Breast epithelium (tissue), 4 donors: Measurements from ENCODE around the gene SMAD9. TPM values are rescaled to one million over a fixed set of nuclear protein-coding genes. Genes with fewer than 3 reads are reported as not detected.

ENCODE experiments used
- DNase-seq, 2 donors: peaks; one replicate each; pipeline ENCODE4 v3.0.0-alpha.2; 2019; ENCODE audit warnings: low spot score in 2 of 2
- H3K27ac ChIP-seq, 2 donors: fragments of 200-600 bp; sonication (generic) in 1 of 2; one replicate each; pipeline ENCODE4 v1.5.1; 2016 to 2019; ENCODE audit warnings: mild to moderate bottlenecking in 1 of 2
- H3K27me3 ChIP-seq, 2 donors: fragments of 200-600 bp; sonication (generic) in 1 of 2; one replicate each; pipeline versions ENCODE4 v1.5.1 to v1.6.0; 2017 to 2019; ENCODE audit warnings: control low read depth in 1 of 2, mild to moderate bottlenecking in 1 of 2
- H3K36me3 ChIP-seq: fragments of 200-600 bp; one replicate; pipeline ENCODE4 v1.5.1; 2019
- H3K4me1 ChIP-seq, 2 donors: fragments of 200-600 bp; sonication (generic); one replicate each; pipeline ENCODE4 v1.5.1; 2016 to 2019; ENCODE audit warnings: control low read depth in 1 of 2
- H3K4me3 ChIP-seq, 3 donors: fragments of 200-600 bp; sonication (generic); 1 replicate in 2 of 3; 2 replicates in 1 of 3; pipeline ENCODE4 v1.5.1; 2016 to 2019; ENCODE audit warnings: mild to moderate bottlenecking in 3 of 3, moderate library complexity in 2 of 3
- H3K9me3 ChIP-seq, 2 donors: fragments of 200-600 bp; sonication (generic) in 1 of 2; one replicate each; pipeline ENCODE4 v1.5.1; 2016 to 2019; ENCODE audit warnings: control low read depth in 1 of 2
- POLR2A ChIP-seq: fragments of 450-650 bp; IDR thresholded peaks from one replicate; pipeline ENCODE4 v1.6.1; 2016; ENCODE audit warnings: antibody characterized with exemption, mild to moderate bottlenecking, moderate library complexity
- POLR2AphosphoS5 ChIP-seq, 3 donors: sonication (generic); formaldehyde crosslinking; IDR thresholded peaks; one replicate each; pipeline ENCODE4 v1.6.1; 2017; ENCODE audit warnings: antibody characterized with exemption in 3 of 3
- intact Hi-C: fragments of 100-400 bp; cut with DNase I; formaldehyde crosslinking; loops from one replicate; pipeline ENCODE4 v1.15.1; 2023; ENCODE audit warnings: low total_unique reads
- total RNA-seq, 3 donors: library from RNA; depleted of rRNA; stranded (reverse); fragments of >200 nt; gene quantifications; one replicate each; pipeline ENCODE4 v1.1.0, GENCODE V29; 2016
- TF ChIP-seq, protein P1 (sequence below), 3 donors: fragments of 450-650 bp; IDR thresholded peaks; one replicate each; pipeline ENCODE4 v1.5.1; 2016 to 2017; ENCODE audit warnings: antibody characterized with exemption in 3 of 3, mild to moderate bottlenecking in 3 of 3, moderate library complexity in 3 of 3

SMAD9 gene
- total RNA-seq, 3 donors from 2014 or later: 5.3 to 7.5 (median 5.9) TPM

GRCh38 chr13:36950920-36951319 lies 30.9 kb upstream of the SMAD9 start:
- Histone ChIP-seq H3K27me3 (no peaks in the 10 kb centered on the region), H3K36me3 (no peaks in the 10 kb centered on the region), H3K27ac (no peak overlapping the region), H3K9me3 (no peaks in the 10 kb centered on the region), H3K4me1 (no peaks in the 10 kb centered on the region), H3K4me3 (no peak overlapping the region)
- no peak for DNase-seq
- TF ChIP-seq POLR2AphosphoS5 (IDR thresholded peaks at IDR 0.05): no peak
- TF ChIP-seq, protein P1, sequence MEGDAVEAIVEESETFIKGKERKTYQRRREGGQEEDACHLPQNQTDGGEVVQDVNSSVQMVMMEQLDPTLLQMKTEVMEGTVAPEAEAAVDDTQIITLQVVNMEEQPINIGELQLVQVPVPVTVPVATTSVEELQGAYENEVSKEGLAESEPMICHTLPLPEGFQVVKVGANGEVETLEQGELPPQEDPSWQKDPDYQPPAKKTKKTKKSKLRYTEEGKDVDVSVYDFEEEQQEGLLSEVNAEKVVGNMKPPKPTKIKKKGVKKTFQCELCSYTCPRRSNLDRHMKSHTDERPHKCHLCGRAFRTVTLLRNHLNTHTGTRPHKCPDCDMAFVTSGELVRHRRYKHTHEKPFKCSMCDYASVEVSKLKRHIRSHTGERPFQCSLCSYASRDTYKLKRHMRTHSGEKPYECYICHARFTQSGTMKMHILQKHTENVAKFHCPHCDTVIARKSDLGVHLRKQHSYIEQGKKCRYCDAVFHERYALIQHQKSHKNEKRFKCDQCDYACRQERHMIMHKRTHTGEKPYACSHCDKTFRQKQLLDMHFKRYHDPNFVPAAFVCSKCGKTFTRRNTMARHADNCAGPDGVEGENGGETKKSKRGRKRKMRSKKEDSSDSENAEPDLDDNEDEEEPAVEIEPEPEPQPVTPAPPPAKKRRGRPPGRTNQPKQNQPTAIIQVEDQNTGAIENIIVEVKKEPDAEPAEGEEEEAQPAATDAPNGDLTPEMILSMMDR (IDR thresholded peaks at IDR 0.05): no peak
- no peak for TF ChIP-seq POLR2A
- intact Hi-C loops: no loop called here

DNA sequence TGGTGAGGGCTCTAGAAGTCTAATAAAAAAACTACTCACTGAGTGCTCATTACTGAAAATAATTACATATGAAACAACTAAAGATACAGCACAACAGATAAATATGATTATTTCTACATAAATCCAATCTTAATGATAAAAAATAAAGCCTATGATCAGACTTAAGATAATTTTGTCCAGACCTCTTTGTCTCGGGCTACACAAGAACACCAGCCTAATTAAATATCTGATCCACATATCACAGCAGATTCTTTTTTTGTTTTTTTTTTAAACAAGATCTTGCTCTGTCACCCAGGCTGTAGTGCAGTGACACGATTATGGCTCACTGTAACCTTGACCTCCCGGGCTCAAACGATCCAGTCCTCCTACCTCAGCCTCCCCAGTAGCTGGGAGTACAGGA lies 30.3 kb upstream of the SMAD9 start:
- H3K4me1 ChIP-seq: no peaks in the 10 kb centered on the region
- intact Hi-C loops: no loop called here
- DNase-seq: no peak
- H3K36me3 ChIP-seq: no peaks in the 10 kb centered on the region
- no peak overlapping the region for H3K4me3 ChIP-seq
- no peak for TF ChIP-seq POLR2AphosphoS5 (IDR thresholded peaks at IDR 0.05)
- no peak for TF ChIP-seq POLR2A
- TF ChIP-seq, protein P1 (IDR thresholded peaks at IDR 0.05): no peak
- no peaks in the 10 kb centered on the region for H3K27me3 ChIP-seq
- no peaks in the 10 kb centered on the region for H3K9me3 ChIP-seq
- no peak overlapping the region for H3K27ac ChIP-seq

- H3K36me3 ChIP-seq: no peaks in the 10 kb centered on the region
- H3K27me3 ChIP-seq: no peaks in the 10 kb centered on the region
- no peaks in the 10 kb centered on the region for H3K4me1 ChIP-seq
These were observed 25.0 kb upstream of the SMAD9 start for GRCh38 chr13:36945078-36945477.

GRCh38 chr13:36925603-36926002 lies 5.6 kb upstream of the SMAD9 start:
- H3K27ac ChIP-seq: no peak overlapping the region
- TF ChIP-seq, protein P1 (IDR thresholded peaks at IDR 0.05): no peak
- TF ChIP-seq POLR2A: no peak
- TF ChIP-seq POLR2AphosphoS5 (IDR thresholded peaks at IDR 0.05): no peak
- no peak for DNase-seq
- intact Hi-C loops: no loop called here
- no peak overlapping the region for H3K4me3 ChIP-seq
- no peaks in the 10 kb centered on the region for H3K9me3 ChIP-seq
- H3K4me1 ChIP-seq: no peaks in the 10 kb centered on the region
- no peaks in the 10 kb centered on the region for H3K27me3 ChIP-seq
- no peaks in the 10 kb centered on the region for H3K36me3 ChIP-seq

More at GRCh38 chr13:36945078-36945477, 25.0 kb upstream of the SMAD9 start:
- DNase-seq: no peak
- H3K27ac ChIP-seq: no peak overlapping the region
- no peaks in the 10 kb centered on the region for H3K9me3 ChIP-seq
- TF ChIP-seq POLR2A (no peak), POLR2AphosphoS5 (IDR thresholded peaks at IDR 0.05) (no peak)
- TF ChIP-seq, protein P1 (IDR thresholded peaks at IDR 0.05): no peak
- intact Hi-C loops: no loop called here
- no peak overlapping the region for H3K4me3 ChIP-seq

DNA sequence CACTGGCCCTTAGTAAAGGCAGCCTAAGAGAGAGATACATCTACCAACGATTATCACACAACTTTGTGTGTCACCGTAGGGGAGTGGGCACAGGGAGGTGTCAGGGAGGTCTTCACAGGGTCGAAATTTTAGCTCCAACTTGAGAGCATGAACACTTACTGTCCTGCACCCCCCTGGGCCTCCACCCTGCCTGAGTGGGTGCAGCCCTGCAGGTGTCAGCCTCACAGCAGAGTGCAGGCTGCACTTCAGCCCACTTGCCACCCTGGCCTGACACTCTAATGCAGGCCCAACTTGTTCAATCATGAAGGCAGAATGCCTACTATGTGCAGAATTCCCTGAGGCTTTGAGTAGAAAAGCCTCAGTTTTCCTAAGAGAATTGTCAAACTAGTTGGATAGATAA lies 4.0 kb upstream of the SMAD9 start:
- Histone ChIP-seq H3K27ac (no peak overlapping the region), H3K4me1 (no peaks in the 10 kb centered on the region), H3K9me3 (no peaks in the 10 kb centered on the region), H3K27me3 (no peaks in the 10 kb centered on the region), H3K4me3 (no peak overlapping the region), H3K36me3 (no peaks in the 10 kb centered on the region)
- intact Hi-C loops: no loop called here
- DNase-seq: no peak
- TF ChIP-seq, protein P1 (IDR thresholded peaks at IDR 0.05): no peak
- TF ChIP-seq POLR2AphosphoS5 (IDR thresholded peaks at IDR 0.05) (no peak), POLR2A (no peak)
